NCI-H526 treated with DMSO at 0.1 percent for 48 hours (cell line): Measurements from ENCODE around the gene PKNOX2.

ENCODE experiments used
- DNase-seq: peaks from one replicate; lab custom pipeline; 2025; lab: John Stamatoyannopoulos, UW

PKNOX2 gene

GRCh38 chr11:125382822-125383221 lies 218.3 kb downstream of the PKNOX2 start:
- DNase-seq = no peak

- DNase-seq = no peak
These were observed 220.3 kb downstream of the PKNOX2 start for GRCh38 chr11:125384825-125385224.

- DNase-seq = no peak
These were observed 223.3 kb downstream of the PKNOX2 start for GRCh38 chr11:125387901-125388300.

- DNase-seq = no peak
These were observed 224.1 kb downstream of the PKNOX2 start for GRCh38 chr11:125388611-125389010.

- no peak for DNase-seq
These were observed 225.0 kb downstream of the PKNOX2 start for GRCh38 chr11:125389339-125390166.

- DNase-seq = no peak
These were observed 226.4 kb downstream of the PKNOX2 start for GRCh38 chr11:125390946-125391345.

GRCh38 chr11:125393331-125393730 lies 228.8 kb downstream of the PKNOX2 start:
- no peak for DNase-seq

GRCh38 chr11:125394296-125394695 lies 229.7 kb downstream of the PKNOX2 start:
- DNase-seq = no peak

- DNase-seq = no peak
These were observed 232.9 kb downstream of the PKNOX2 start for GRCh38 chr11:125397421-125397820.

GRCh38 chr11:125398475-125398874 lies 233.9 kb downstream of the PKNOX2 start:
- DNase-seq = no peak

GRCh38 chr11:125398994-125399640 lies 234.6 kb downstream of the PKNOX2 start:
- no peak for DNase-seq

- DNase-seq = no peak
These were observed 235.4 kb downstream of the PKNOX2 start for GRCh38 chr11:125399945-125400344.

- no peak for DNase-seq
These were observed 236.7 kb downstream of the PKNOX2 start for GRCh38 chr11:125401235-125401634.

GRCh38 chr11:125401746-125402145 lies 237.2 kb downstream of the PKNOX2 start:
- no peak for DNase-seq

- no peak for DNase-seq
These were observed 237.9 kb downstream of the PKNOX2 start for GRCh38 chr11:125402435-125402834.

GRCh38 chr11:125404157-125404810 lies 239.7 kb downstream of the PKNOX2 start:
- no peak for DNase-seq

GRCh38 chr11:125404811-125405790 lies 240.6 kb downstream of the PKNOX2 start:
- peak; percentile 41 for DNase-seq

GRCh38 chr11:125407046-125407445 lies 242.5 kb downstream of the PKNOX2 start:
- no peak for DNase-seq

GRCh38 chr11:125408311-125408711 lies 243.8 kb downstream of the PKNOX2 start:
- no peak for DNase-seq

GRCh38 chr11:125410091-125410490 lies 245.5 kb downstream of the PKNOX2 start:
- peak; percentile 70 for DNase-seq

- DNase-seq = no peak
These were observed 247.6 kb downstream of the PKNOX2 start for GRCh38 chr11:125412177-125412496.

- DNase-seq = no peak
These were observed 248.0 kb downstream of the PKNOX2 start for GRCh38 chr11:125412509-125412908.
